GM11168 (cell line): ENCODE measurements around the gene MCL1.
"Not testable (repeated sequence)": the region's sequence is repeated elsewhere in the genome, so short reads cannot be mapped to it uniquely, and the experiment has no call there.

Experiments
- in situ Hi-C: fragments of 300-500 bp; cut with MboI; formaldehyde crosslinking; loops from one replicate; pipeline ENCODE4 v1.12.0; 2022; ENCODE audit warnings: low sequenced_read_pairs; ENCODE audit not compliant: unreplicated experiment

The MCL1 gene

GRCh38 chr1:150573648-150574071 lies 5.8 kb downstream of the MCL1 start:
- in situ Hi-C loops, result not testable (repeated sequence)

DNA sequence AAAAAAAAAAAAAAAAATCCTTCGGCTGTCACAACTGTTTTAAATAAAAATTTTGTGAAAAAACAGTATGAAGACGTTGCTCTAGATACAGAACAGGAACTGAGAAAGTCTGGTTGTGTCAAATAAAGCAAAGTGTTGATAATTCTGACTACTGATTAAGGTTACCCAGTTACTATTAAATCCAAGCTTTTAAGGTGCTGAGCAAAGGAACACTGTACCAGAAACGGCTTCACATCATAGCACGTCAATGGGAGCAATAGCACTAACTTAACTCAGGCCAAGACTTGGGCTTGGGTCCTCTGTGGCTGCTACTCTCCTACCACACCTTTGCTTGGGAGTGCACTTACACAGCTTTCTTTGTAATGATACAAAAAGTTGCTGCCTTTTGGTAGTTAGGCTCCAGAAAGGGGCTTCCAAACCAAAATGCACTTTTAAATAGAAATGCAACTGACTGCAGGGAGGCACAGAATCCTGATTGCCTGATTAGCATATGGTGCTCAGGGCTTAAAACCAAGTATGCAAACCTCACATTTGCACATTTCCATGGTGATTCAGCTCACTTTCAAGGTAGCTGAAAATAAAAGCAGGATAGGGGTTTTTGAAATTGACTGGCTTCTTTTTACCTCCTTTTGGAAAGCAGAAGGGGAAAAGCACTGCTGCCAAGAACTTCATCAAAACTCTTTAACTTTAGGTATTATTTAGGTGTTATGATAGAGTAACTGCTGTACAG lies 6.3 kb downstream of the MCL1 start:
- in situ Hi-C loops, result no loop called here

DNA sequence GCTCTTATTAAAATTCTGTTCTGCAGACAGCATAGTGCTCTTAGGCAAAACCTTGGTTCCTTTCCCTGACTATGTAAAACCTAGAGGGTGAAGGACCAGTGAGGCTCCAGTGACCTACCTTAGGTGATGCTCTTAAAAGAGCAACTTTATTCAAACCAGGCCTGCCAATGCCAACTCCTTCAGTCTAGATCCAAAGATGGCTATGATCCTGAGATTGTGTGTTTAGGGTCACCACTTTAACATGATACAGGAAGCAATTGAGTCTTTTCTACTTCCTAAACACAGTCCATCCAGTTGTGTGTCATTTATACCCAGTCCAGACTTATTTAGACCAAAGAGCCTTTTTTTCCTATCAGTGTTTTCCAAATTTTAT lies 10.8 kb downstream of the MCL1 start:
- in situ Hi-C loops, result loop anchor here (5.0 kb wide), 1 partner anchor 39 kb away; no protein-coding TSS in a partner anchor

- in situ Hi-C loops, result loop anchor here (5.0 kb wide), 1 partner anchor 39 kb away; no protein-coding TSS in a partner anchor
Measured at GRCh38 chr1:150567717-150568593, 11.5 kb downstream of the MCL1 start.

DNA sequence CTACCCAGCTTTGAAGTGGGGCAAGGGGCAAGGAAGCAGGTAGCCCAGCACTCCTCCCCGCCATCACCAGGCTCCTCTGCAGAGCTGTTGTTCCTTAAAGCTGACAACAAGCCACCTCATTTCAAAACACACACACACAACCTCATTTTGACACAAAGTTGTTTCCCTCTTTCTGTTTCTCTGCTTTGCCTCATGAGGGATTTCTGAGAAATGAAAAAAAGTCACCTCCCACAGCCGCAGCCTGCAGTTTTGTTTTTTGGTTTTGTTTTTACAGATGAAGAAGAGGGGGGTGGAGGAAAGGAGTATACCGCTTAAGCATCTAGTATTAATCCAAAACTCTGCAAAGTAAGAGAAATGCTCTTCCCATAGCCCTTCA lies 12.1 kb downstream of the MCL1 start:
- in situ Hi-C loops, result loop anchor here (5.0 kb wide), 1 partner anchor 40 kb away; no protein-coding TSS in a partner anchor

- in situ Hi-C loops, result loop anchor here (5.0 kb wide), 1 partner anchor 41 kb away; no protein-coding TSS in a partner anchor
Measured at GRCh38 chr1:150566589-150567340, 12.6 kb downstream of the MCL1 start.

DNA sequence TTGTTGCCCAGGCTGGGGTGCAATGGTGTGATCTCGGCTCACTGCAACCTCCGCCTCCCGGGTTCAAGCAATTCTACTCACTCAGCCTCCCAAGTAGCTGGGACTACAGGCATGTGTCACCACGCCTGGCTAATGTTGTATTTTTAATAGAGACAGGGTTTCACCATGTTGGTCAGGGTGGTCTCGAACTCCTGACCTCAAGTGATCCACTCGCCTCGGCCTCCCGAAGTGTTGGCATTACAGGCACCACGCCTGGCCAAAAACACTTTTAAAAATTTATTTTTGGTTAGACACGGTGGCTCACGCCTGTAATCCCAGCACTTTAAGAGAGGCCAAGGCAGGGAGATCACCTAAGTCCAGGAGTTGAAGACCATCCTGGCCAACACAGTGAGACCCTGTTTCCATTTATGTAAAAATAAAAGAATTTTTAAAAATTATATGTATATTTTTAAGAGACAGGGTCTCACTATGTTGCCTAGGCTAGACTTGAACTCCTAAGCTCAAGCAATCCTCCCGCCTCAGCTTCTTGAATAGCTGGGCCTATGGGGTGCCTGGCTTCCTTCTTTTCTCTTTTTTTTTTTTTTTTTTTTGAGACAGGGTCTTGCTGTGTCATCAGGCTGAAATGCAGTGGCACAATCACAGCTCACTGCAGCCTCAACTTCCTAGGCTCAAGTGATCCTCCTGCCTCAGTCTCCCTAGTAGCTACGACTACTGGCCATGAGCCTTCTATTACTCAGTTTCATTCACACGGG lies 14.0 kb downstream of the MCL1 start:
- in situ Hi-C loops, result loop anchor here (5.0 kb wide), 1 partner anchor 42 kb away; no protein-coding TSS in a partner anchor

GRCh38 chr1:150564051-150564991 lies 15.1 kb downstream of the MCL1 start:
- in situ Hi-C loops, result no loop called here

GRCh38 chr1:150563340-150564038 lies 15.9 kb downstream of the MCL1 start:
- in situ Hi-C loops, result no loop called here

GRCh38 chr1:150562446-150563339 lies 16.7 kb downstream of the MCL1 start:
- in situ Hi-C loops, result no loop called here

DNA sequence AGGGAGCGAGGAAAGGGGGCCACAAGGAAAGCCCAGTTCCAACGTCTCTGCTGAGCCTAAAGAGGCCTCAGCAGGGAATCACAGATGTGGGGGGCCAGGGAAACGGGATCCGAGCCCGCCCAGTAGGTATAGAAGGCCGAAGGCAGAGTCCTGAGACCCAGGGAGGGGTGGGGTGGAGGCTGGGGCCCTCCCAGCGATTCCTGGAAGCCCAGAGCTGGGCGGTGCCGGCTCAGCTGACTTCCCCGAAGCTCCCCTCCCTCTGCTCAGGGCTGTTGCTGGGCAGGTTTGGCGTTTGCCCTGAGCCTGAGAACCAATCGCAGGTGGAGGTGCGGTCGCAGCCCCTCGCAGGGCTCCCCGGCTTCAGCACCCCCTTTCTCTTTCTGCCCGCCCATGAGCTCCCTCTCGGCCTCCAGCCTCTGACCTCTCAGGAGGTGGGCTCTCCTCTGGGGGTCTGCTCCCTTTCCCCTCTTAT lies 17.4 kb downstream of the MCL1 start:
- in situ Hi-C loops, result no loop called here

- in situ Hi-C loops, result no loop called here
Measured at GRCh38 chr1:150561254-150561973, 18.0 kb downstream of the MCL1 start.

- in situ Hi-C loops, result no loop called here
Measured at GRCh38 chr1:150560576-150561253, 18.7 kb downstream of the MCL1 start.

DNA sequence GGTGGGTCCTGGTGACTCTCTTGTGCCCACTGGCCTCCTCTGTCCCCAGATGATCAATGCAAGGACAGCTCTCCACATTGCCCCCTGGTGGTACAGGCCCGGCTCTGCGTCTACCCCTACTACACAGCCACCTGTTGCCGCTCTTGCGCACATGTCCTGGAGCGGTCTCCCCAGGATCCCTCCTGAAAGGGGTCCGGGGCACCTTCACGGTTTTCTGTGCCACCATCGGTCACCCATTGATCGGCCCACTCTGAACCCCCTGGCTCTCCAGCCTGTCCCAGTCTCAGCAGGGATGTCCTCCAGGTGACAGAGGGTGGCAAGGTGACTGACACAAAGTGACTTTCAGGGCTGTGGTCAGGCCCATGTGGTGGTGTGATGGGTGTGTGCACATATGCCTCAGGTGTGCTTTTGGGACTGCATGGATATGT lies 19.4 kb downstream of the MCL1 start:
- in situ Hi-C loops, result no loop called here

DNA sequence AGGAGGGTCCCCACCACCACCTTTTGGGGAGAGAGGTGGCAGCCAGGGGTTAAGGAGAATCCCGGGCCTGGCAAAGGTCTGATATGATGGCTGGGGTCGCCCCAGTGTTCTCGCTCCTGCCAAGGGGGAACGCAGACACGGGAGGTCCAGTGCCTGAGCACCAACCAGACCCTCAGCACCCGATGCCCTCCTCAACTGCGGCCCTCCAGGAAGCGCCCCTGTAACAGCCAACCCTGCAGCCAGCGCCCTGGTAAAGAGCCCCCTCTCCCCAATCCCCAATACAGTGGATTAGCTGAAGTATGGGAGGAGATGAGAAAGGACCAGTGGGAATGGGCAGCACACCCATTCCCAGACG lies 19.8 kb downstream of the MCL1 start:
- in situ Hi-C loops, result no loop called here
